HG03571 (cell line): Measurements from ENCODE around the gene ASIC2.

ENCODE experiments used
- ATAC-seq: cut with Tn5 transposase; IDR thresholded peaks from one replicate; pipeline ENCODE4 v1.9.1; 2021; ENCODE audit not compliant: unreplicated experiment

The ASIC2 gene

DNA sequence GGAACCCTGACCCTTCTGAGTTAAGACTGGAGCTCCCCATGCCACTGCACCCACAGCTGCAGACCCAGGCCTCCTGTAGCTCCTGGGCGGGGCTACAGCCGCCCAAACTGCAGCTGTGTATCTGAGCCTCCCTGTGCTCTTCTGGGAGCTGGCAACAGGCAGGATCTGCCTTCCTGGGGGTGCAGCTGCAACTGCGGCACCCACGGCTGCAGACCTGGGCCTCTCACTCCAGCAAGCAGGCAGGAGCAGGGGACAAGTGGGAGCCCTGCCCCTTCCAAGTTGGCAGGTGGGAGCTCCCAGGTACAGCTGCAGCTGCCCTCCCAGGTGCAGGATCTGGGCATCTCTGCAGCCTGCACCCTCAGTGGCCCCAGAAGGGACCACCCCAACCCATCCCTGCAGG is 259.9 kb downstream of the ASIC2 start:
- no peak for ATAC-seq

DNA sequence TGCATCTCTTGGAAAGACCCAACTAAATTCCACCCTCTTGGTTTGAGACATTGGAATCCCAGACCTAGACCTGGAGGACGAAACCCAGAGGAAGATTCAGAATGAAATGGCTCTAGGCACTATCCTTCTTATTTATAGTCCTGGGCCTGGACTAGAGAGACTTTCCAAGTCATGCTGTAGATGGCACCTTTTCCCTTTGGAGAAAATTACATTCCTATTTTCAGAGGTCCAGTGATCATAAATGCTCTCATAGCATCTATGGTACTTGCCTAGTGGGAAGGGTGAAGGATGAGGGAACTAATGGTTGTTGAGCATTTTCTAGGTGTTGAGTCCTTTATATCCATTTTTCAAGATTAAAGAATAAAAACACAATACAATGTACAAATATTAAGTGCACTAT is 264.3 kb downstream of the ASIC2 start:
- ATAC-seq = no peak

- no peak for ATAC-seq
These were observed 265.0 kb downstream of the ASIC2 start for GRCh38 chr17:33028061-33028460.

GRCh38 chr17:33024688-33025486 is 268.2 kb downstream of the ASIC2 start:
- ATAC-seq = no peak

GRCh38 chr17:33023790-33024189 is 269.3 kb downstream of the ASIC2 start:
- ATAC-seq = no peak

DNA sequence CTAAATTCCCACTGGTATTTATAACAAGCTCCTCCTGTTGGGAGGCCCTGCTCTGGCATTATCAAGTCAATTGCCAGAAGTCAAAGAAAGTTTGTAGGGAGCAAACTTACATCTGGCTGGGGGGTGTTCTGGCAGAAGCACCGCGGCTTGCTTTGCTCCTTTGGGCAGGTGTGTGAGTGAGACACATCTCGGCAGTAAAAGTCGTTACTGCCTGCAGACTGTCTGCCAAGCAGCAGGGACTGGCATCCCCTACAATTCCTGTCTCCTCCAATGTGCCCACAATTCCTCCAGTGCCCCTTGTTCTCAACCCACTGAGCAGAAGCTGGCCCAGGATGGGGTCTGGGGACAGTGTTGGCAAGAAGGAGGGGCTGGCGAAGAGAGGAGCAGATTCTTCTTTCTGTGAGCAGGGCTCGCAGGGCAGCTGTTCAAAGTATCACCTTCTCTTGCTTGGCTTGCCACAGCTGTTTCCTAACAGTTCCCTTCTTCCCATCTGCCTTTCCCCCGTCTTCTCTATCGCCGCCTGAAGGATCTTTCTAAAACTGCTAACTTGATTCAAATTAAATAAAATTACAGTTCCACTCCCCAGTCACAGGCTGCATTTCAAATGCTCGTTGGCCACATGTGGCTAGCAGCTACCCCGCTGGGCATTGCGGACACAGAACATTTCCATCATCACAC is 271.2 kb downstream of the ASIC2 start:
- ATAC-seq = no peak

GRCh38 chr17:33019161-33019890 is 273.8 kb downstream of the ASIC2 start:
- no peak for ATAC-seq

GRCh38 chr17:33017366-33017765 is 275.7 kb downstream of the ASIC2 start:
- no peak for ATAC-seq

DNA sequence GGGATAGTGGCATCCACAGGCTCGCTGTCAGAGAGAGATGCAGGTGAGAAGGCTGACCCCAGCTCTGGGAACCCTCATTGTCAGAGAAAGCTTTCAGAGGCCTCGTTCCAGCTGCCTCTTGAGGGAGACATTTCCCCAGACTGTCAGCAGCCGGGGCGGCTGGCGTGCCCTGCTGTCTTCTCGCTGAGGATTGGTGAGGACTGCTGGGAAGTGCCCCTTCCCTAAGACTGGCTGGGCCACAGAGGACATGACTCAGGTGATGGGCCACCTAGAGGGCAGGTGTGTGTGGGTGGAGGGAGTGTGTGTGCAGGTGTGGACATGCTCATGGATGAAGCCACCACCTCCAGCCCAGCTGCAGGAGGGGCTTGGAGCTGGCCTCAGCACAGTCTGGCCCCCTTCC is 276.2 kb downstream of the ASIC2 start:
- ATAC-seq = no peak

- no peak for ATAC-seq
These were observed 277.3 kb downstream of the ASIC2 start for GRCh38 chr17:33015716-33016346.

DNA sequence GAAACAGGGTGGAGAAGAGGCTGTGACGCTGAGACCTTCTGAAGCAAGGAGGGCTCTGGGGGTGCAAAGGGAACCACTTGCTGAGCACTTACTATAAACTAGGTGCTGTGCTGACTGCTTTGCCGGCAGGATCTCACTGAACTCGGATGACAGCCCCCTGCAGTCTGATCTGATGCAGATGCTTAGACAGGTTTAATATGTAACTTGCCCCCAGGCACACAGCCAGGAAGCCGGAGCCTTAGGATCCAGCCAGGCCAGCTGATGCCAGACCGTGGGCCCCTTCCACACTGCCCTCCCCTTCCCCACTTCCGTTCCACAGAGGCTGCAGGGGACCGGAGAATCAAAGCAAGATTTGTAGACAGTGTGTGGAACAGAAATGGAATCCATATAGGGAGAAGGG is 278.3 kb downstream of the ASIC2 start:
- ATAC-seq = no peak

- no peak for ATAC-seq
These were observed 279.3 kb downstream of the ASIC2 start for GRCh38 chr17:33013596-33014375.

- no peak for ATAC-seq
These were observed 280.5 kb downstream of the ASIC2 start for GRCh38 chr17:33012522-33013033.

DNA sequence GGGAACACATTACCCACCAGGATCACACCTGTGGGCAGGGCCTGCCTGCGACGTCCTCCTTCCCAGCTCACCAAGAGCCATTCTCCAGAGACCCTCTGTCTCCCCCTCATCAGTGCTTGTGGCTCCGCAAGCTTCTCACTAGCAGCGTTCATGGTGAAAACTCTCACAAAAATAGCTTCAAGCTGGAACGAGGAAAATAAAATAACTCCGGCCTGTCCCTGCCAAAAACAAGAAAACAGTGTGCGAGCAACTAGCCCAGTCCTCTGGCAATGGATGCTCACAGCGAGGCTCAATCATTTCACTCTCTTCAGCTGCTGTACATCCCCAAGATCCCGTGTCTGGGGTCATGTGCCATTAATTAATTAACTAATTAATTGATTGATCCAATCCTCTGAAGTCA is 283.5 kb downstream of the ASIC2 start:
- no peak for ATAC-seq

DNA sequence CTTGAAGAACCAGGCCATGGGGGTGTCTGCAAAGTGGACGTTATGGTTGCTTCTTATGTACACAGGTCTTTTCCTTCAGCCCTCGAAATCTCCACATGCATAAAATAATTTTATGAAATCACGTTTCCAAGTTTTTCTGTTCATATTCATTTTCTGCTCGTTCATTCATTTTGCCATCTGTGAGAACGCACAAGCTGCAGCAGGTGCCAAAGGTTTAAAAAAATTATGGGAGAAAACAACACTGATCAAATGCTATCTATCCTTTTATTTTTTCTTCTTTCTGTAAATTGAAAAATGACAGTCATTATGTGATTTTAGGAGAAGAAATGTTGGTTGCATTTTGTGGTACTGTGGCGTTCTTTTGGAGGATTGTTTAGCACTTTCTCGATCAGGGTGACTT is 285.9 kb downstream of the ASIC2 start:
- no peak for ATAC-seq

GRCh38 chr17:33002246-33002645 is 290.8 kb downstream of the ASIC2 start:
- no peak for ATAC-seq

DNA sequence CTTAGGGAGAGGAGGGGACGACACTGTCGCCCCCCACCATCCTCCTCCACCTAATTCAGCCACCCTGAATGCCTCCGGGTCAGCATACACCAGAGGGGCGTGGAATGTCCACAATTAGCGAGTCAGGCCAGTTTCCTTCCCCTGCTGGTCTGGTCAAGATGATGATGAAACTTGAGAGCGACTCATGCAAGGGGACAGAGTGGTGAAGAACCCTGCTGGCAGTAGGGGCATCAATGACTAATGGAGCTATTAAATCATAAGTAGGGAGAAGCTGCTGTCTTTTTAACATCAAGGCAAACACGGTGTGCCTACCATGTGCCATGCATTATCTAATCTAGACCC is 294.2 kb downstream of the ASIC2 start:
- no peak for ATAC-seq

- ATAC-seq = no peak
These were observed 294.8 kb downstream of the ASIC2 start for GRCh38 chr17:32998111-32998886.

GRCh38 chr17:32995416-32996045 is 297.6 kb downstream of the ASIC2 start:
- no peak for ATAC-seq
